Heart left ventricle (tissue), 13 donors: ENCODE measurements around the gene RASEF.

ENCODE experiments used
- CTCF ChIP-seq, 12 donors: fragments of 200-600 bp; sonication (generic) in 4 of 12; IDR thresholded peaks; one replicate each; pipeline versions ENCODE4 v1.5.0 to v1.8.0; 2018 to 2022; ENCODE audit warnings: antibody characterized with exemption in 12 of 12, mild to moderate bottlenecking in 5 of 12
- POLR2A ChIP-seq, 2 donors: fragments of 450-650 bp; IDR thresholded peaks; one replicate each; pipeline ENCODE4 v1.6.1; 2017; ENCODE audit warnings: antibody characterized with exemption in 2 of 2, mild to moderate bottlenecking in 2 of 2, moderate library complexity in 2 of 2
- donor health status: ischemic (EF 13 %, LVEDD 7.1; RV severe dilation, severe dysfunction).
- donor health status: DM: no; HTN: yes; CAD: no.
- donor health status: DM: no; HTN: no; CAD: no.
- donor health status: ischemic (EF 25% LVEDD 6.9; RV normal size, moderate dysfunction).
- donor health status: ischemic (EF 25% LVEDD 5.7; RV mildly dilated, moderate dysfunction).
- donor health status: ischemic (EF 35%, LVEDD 5.7; RV mildly dilated, moderate dysfunction).
- donor health status: nonischemic (EF 11% LVEDD 7.7; RV severe dilation, severe dysfunction).
- donor health status: DM: yes; HTN: yes; CAD: no.
- donor health status: PGD.
- donor health status: ischemic (EF 29% LVEDD 5.4; RV normal size, mild dysfunction).
- donor health status: nonischemic (EF 23%, LVEDD 6.1; RV moderate dilation, normal function).

GRCh38 chr9:83071626-83072025, 8.7 kb upstream of the RASEF start:
- TF ChIP-seq CTCF (IDR thresholded peaks at IDR 0.05) (no peak), POLR2A (IDR thresholded peaks at IDR 0.05) (no peak)
